ENCODE data around the gene PRM1.
A peak's percentile ranks its signal among the peaks of the same experiment; 100 is the strongest.

Gene PRM1

GRCh38 chr16:11280616-11281522 is at the start of gene PRM1:
TSS of gene PRM1 (minus strand) at chr16:11281330. CDS start at chr16:11281238, 92 bp downstream.
- no peak for DNase-seq

GRCh38 chr16:11330526-11331237 is 49.6 kb upstream of the PRM1 start:
- DNase-seq = no peak

GRCh38 chr16:11329891-11330290 is 48.8 kb upstream of the PRM1 start:
- no peak for DNase-seq

GRCh38 chr16:11329071-11329491 is 48.0 kb upstream of the PRM1 start:
- DNase-seq = no peak

- peak; percentile 78 for DNase-seq
Observed at GRCh38 chr16:11328172-11329070, 47.3 kb upstream of the PRM1 start.

- DNase-seq = peak; percentile 70
Observed at GRCh38 chr16:11327277-11328171, 46.4 kb upstream of the PRM1 start.

GRCh38 chr16:11326737-11327276 is 45.7 kb upstream of the PRM1 start:
- DNase-seq = no peak

- no peak for DNase-seq
Observed at GRCh38 chr16:11326084-11326736, 45.1 kb upstream of the PRM1 start.

- no peak for DNase-seq
Observed at GRCh38 chr16:11325404-11326083, 44.4 kb upstream of the PRM1 start.

GRCh38 chr16:11323551-11324336 is 42.6 kb upstream of the PRM1 start:
- DNase-seq = no peak

GRCh38 chr16:11322823-11323222 is 41.7 kb upstream of the PRM1 start:
- DNase-seq = no peak

GRCh38 chr16:11321662-11322061 is 40.5 kb upstream of the PRM1 start:
- DNase-seq = no peak

- no peak for DNase-seq
Observed at GRCh38 chr16:11320170-11320569, 39.0 kb upstream of the PRM1 start.

- DNase-seq = no peak
Observed at GRCh38 chr16:11319529-11320146, 38.5 kb upstream of the PRM1 start.

GRCh38 chr16:11318817-11319216 is 37.7 kb upstream of the PRM1 start:
- no peak for DNase-seq

GRCh38 chr16:11316331-11317015 is 35.3 kb upstream of the PRM1 start:
- no peak for DNase-seq

- no peak for DNase-seq
Observed at GRCh38 chr16:11315510-11315909, 34.4 kb upstream of the PRM1 start.

GRCh38 chr16:11314309-11314894 is 33.3 kb upstream of the PRM1 start:
- DNase-seq = no peak
